Vagina (tissue), 2 donors: ENCODE data around the gene PPP1R12C.

Experiments used
- POLR2A ChIP-seq, 2 donors: fragments of 450-650 bp; IDR thresholded peaks; one replicate each; pipeline ENCODE4 v1.6.1; 2017; ENCODE audit warnings: antibody characterized with exemption in 2 of 2, mild to moderate bottlenecking in 2 of 2, moderate library complexity in 2 of 2
- TF ChIP-seq, protein P1 (sequence below), 3 experiments: fragments of 450-650 bp in 2 of 3; fragments of 200-600 bp in 1 of 3; sonication (generic) in 1 of 3; IDR thresholded peaks; one replicate each; pipeline ENCODE4 v1.5.1; 2017 to 2019; ENCODE audit warnings: antibody characterized with exemption in 3 of 3, mild to moderate bottlenecking in 2 of 3, moderate library complexity in 2 of 3

DNA sequence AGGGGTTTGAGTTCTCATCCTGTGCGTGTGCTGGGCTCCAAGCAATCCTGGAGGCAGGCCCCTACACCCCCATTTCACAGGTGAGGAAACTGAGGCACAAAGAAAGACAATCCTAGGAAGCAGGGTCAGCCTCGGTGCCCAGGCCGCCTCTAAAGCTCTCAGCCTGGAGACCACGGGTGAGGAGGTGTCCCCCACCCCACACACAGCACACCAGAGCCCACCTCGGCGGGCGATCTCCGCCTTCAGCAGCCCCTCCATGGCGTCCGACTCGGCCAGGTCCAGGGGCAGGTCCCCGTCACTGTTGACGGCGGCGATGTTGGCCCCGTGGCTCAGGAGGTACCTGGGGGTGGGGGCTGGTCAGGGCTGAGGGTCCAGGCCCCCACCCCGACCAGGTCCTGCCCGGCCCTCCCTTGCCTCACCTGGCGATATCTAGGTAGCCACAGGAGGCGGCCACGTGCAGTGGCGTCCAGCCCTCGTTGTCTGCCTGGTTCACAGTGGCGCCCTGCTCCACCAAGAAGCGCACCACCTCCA, 5.1 kb downstream of the PPP1R12C start:
- TF ChIP-seq, protein P1, sequence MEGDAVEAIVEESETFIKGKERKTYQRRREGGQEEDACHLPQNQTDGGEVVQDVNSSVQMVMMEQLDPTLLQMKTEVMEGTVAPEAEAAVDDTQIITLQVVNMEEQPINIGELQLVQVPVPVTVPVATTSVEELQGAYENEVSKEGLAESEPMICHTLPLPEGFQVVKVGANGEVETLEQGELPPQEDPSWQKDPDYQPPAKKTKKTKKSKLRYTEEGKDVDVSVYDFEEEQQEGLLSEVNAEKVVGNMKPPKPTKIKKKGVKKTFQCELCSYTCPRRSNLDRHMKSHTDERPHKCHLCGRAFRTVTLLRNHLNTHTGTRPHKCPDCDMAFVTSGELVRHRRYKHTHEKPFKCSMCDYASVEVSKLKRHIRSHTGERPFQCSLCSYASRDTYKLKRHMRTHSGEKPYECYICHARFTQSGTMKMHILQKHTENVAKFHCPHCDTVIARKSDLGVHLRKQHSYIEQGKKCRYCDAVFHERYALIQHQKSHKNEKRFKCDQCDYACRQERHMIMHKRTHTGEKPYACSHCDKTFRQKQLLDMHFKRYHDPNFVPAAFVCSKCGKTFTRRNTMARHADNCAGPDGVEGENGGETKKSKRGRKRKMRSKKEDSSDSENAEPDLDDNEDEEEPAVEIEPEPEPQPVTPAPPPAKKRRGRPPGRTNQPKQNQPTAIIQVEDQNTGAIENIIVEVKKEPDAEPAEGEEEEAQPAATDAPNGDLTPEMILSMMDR (IDR thresholded peaks at IDR 0.05): no peak
- TF ChIP-seq POLR2A (IDR thresholded peaks at IDR 0.05): no peak
